Karpas-422 (cell line): ENCODE results near the gene SLC25A3. TPM values are rescaled to one million over a fixed set of nuclear protein-coding genes. Genes with fewer than 3 reads are reported as not detected.
"Not testable (repeated sequence)": the region's sequence is repeated elsewhere in the genome, so short reads cannot be mapped to it uniquely, and the experiment has no call there.

Source experiments
- DNase-seq: peaks from one replicate; pipeline ENCODE4 v3.0.0-alpha.2; 2015
- H2AFZ ChIP-seq: fragments of 200-600 bp; sonication (generic); 2 replicates; pipeline ENCODE4 v1.6.1; 2014; ENCODE audit warnings: antibody characterized with exemption, low read length, mixed read lengths
- H3K27ac ChIP-seq: fragments of 200-600 bp; sonication (generic); 2 replicates; pipeline ENCODE4 v1.5.1; 2014; ENCODE audit warnings: mild to moderate bottlenecking, low read length, moderate library complexity
- H3K27me3 ChIP-seq: fragments of 200-600 bp; sonication (generic); 2 replicates; pipeline ENCODE4 v1.6.1; 2014; ENCODE audit warnings: low read length, mixed read lengths
- H3K36me3 ChIP-seq: fragments of 200-600 bp; sonication (generic); 2 replicates; pipeline ENCODE4 v1.6.1; 2014; ENCODE audit warnings: low read length, mixed read lengths; ENCODE audit not compliant: insufficient read depth
- H3K4me1 ChIP-seq: fragments of 200-600 bp; sonication (generic); 2 replicates; pipeline ENCODE4 v1.6.1; 2014; ENCODE audit warnings: mild to moderate bottlenecking, low read length, mixed read lengths
- H3K4me2 ChIP-seq: fragments of 200-600 bp; sonication (generic); 2 replicates; pipeline ENCODE4 v1.6.1; 2014; ENCODE audit warnings: low read length, low read depth, mild to moderate bottlenecking; ENCODE audit not compliant: poor library complexity, severe bottlenecking
- H3K4me3 ChIP-seq: fragments of 200-600 bp; sonication (generic); 2 replicates; pipeline ENCODE4 v1.5.1; 2014; ENCODE audit warnings: mild to moderate bottlenecking, antibody characterized with exemption, low read length, mixed read lengths
- H3K79me2 ChIP-seq: fragments of 200-600 bp; sonication (generic); 2 replicates; pipeline ENCODE4 v1.6.1; 2014; ENCODE audit warnings: mild to moderate bottlenecking, low read length, mixed read lengths
- H3K9ac ChIP-seq: fragments of 200-600 bp; sonication (generic); 2 replicates; pipeline ENCODE4 v1.6.0; 2014; ENCODE audit warnings: low read length
- H3K9me2 ChIP-seq: fragments of 200-600 bp; sonication (generic), shearing (Covaris generic); replicated peaks from 2 replicates; pipeline ENCODE4 v1.6.0; 2014; ENCODE audit warnings: mild to moderate bottlenecking, low read length, moderate library complexity; ENCODE audit not compliant: insufficient read depth
- H3K9me3 ChIP-seq: fragments of 300-700, 200-600 bp; sonication (generic); 2 replicates; pipeline ENCODE4 v1.6.1; 2014; ENCODE audit warnings: low read length, mixed read lengths
- H4K20me1 ChIP-seq: fragments of 200-600 bp; sonication (generic); 2 replicates; pipeline ENCODE4 v1.6.1; 2014; ENCODE audit warnings: mild to moderate bottlenecking, antibody characterized with exemption, low read length, low read depth; ENCODE audit not compliant: insufficient read depth
- total RNA-seq: library from RNA; depleted of rRNA; stranded (reverse); fragments of >200 nt; shearing (Covaris generic); gene quantifications from 2 replicates; pipeline ENCODE4 v1.2.3, GENCODE V29; 2014; ENCODE audit warnings: low replicate concordance

Gene SLC25A3
- total RNA-seq, 1 experiment from 2014 or later = 582 TPM

GRCh38 chr12:98572010-98572409 is 21.5 kb upstream of the SLC25A3 start:
- no peak overlapping the region for H3K4me3 ChIP-seq
- H3K79me2 ChIP-seq = no peaks in the 10 kb centered on the region
- H3K9me2 ChIP-seq = no peaks in the 10 kb centered on the region
- H3K9ac ChIP-seq = no peak overlapping the region
- H3K27ac ChIP-seq = no peak overlapping the region
- no peaks in the 10 kb centered on the region for H3K9me3 ChIP-seq
- peak; percentile 63 for DNase-seq
- H3K36me3 ChIP-seq = no peaks in the 10 kb centered on the region
- H4K20me1 ChIP-seq = no peaks in the 10 kb centered on the region
- no peaks in the 10 kb centered on the region for H3K27me3 ChIP-seq
- no peak overlapping the region for H2AFZ ChIP-seq
- no peak overlapping the region for H3K4me2 ChIP-seq
- no peaks in the 10 kb centered on the region for H3K4me1 ChIP-seq

DNA sequence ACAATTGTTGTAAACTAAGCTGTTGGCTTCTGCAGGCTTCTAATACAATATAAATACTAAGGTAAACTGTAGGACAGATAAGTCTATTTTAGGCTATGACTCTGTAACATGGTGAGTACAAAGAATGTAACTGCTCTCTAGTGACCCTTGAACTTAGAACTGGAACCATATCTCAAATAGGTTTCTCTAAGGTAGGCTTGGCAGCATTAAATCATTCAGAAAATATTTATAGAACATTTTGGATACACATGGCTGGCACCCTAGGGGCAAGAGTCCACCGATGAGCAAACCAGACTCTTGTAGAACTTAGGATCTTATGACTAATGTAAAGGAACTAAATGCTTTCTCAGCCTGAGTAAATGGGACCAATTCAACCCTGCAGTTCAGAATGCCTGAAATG is 19.4 kb upstream of the SLC25A3 start:
- H3K4me1 ChIP-seq = no peaks in the 10 kb centered on the region
- H4K20me1 ChIP-seq = no peaks in the 10 kb centered on the region
- no peak overlapping the region for H3K27ac ChIP-seq
- no peak overlapping the region for H3K9ac ChIP-seq
- no peaks in the 10 kb centered on the region for H3K79me2 ChIP-seq
- no peak overlapping the region for H3K4me3 ChIP-seq
- no peaks in the 10 kb centered on the region for H3K27me3 ChIP-seq
- H3K9me3 ChIP-seq = no peaks in the 10 kb centered on the region
- H3K4me2 ChIP-seq = no peak overlapping the region
- DNase-seq = no peak
- no peaks in the 10 kb centered on the region for H3K9me2 ChIP-seq
- no peak overlapping the region for H2AFZ ChIP-seq
- no peaks in the 10 kb centered on the region for H3K36me3 ChIP-seq

GRCh38 chr12:98575013-98575412 is 18.5 kb upstream of the SLC25A3 start:
- H3K9ac ChIP-seq = no peak overlapping the region
- H3K79me2 ChIP-seq = no peaks in the 10 kb centered on the region
- H3K9me2 ChIP-seq = no peaks in the 10 kb centered on the region
- H4K20me1 ChIP-seq = no peaks in the 10 kb centered on the region
- H3K27me3 ChIP-seq = no peaks in the 10 kb centered on the region
- no peak overlapping the region for H2AFZ ChIP-seq
- H3K4me2 ChIP-seq = no peak overlapping the region
- no peaks in the 10 kb centered on the region for H3K36me3 ChIP-seq
- no peak overlapping the region for H3K27ac ChIP-seq
- no peak for DNase-seq
- no peaks in the 10 kb centered on the region for H3K9me3 ChIP-seq
- H3K4me1 ChIP-seq = no peaks in the 10 kb centered on the region
- no peak overlapping the region for H3K4me3 ChIP-seq

- not testable (repeated sequence) for DNase-seq, H3K9ac ChIP-seq, H3K4me2 ChIP-seq, H3K9me3 ChIP-seq, H4K20me1 ChIP-seq, H3K79me2 ChIP-seq, H3K27me3 ChIP-seq, H2AFZ ChIP-seq, H3K36me3 ChIP-seq, H3K27ac ChIP-seq, H3K4me1 ChIP-seq, H3K4me3 ChIP-seq, H3K9me2 ChIP-seq
These were observed 16.7 kb upstream of the SLC25A3 start for GRCh38 chr12:98576795-98577194.

DNA sequence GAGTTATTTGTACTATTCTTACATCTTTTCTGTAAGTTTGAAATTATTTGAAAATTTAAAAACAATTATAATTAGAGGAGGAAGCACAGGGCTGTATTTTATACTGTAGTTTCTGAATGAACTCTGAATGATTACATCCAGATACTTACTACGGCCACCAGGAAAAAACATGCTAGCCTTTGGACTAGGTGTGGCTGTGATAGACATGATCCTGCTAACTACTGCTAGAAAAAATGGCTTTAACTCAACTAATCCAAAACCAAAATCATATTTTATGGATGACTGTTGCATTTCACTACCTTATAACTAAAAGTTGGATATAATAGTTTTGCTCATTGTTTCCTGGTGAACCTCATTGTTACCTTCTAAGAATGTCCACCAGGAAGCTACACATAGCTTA is 15.1 kb upstream of the SLC25A3 start:
- no peaks in the 10 kb centered on the region for H3K9me2 ChIP-seq
- no peak overlapping the region for H3K4me3 ChIP-seq
- no peak overlapping the region for H2AFZ ChIP-seq
- no peak overlapping the region for H3K27ac ChIP-seq
- H4K20me1 ChIP-seq = no peaks in the 10 kb centered on the region
- H3K27me3 ChIP-seq = no peaks in the 10 kb centered on the region
- peaks cover 4% of the 10 kb centered on the region for H3K4me1 ChIP-seq
- H3K9ac ChIP-seq = no peak overlapping the region
- H3K9me3 ChIP-seq = no peaks in the 10 kb centered on the region
- H3K36me3 ChIP-seq = no peaks in the 10 kb centered on the region
- no peak overlapping the region for H3K4me2 ChIP-seq
- DNase-seq = no peak
- no peaks in the 10 kb centered on the region for H3K79me2 ChIP-seq

- Histone ChIP-seq H2AFZ (no peak overlapping the region), H3K4me2 (no peak overlapping the region), H3K27me3 (no peaks in the 10 kb centered on the region), H3K4me1 (peaks cover 4% of the 10 kb centered on the region), H3K9ac (no peak overlapping the region), H4K20me1 (no peaks in the 10 kb centered on the region), H3K79me2 (no peaks in the 10 kb centered on the region), H3K36me3 (no peaks in the 10 kb centered on the region), H3K4me3 (no peak overlapping the region), H3K27ac (no peak overlapping the region), H3K9me2 (no peaks in the 10 kb centered on the region), H3K9me3 (no peaks in the 10 kb centered on the region)
- DNase-seq = no peak
These were observed 14.7 kb upstream of the SLC25A3 start for GRCh38 chr12:98578821-98579220.

DNA sequence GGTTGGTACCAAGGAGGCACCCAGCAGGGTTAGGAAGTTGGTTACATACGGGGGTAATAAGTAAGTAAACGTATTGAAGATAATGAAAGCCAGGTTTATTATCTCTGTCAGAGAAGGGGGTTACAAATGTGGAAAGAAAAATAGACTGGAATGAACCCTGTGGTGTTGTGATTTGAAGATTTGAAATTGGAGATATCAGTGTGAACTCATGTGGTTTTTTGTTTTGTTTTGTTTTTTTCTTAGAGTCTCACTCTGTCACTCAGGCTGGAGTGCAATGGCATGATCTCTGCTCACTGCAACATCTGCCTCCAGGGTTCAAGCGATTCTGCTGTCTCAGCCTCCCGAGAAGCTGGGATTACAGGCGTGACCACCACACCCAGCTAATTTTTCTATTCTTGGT is 14.1 kb upstream of the SLC25A3 start:
- H4K20me1 ChIP-seq = no peaks in the 10 kb centered on the region
- H3K9ac ChIP-seq = no peak overlapping the region
- H3K4me2 ChIP-seq = no peak overlapping the region
- H3K9me2 ChIP-seq = no peaks in the 10 kb centered on the region
- no peak for DNase-seq
- H3K27ac ChIP-seq = no peak overlapping the region
- H3K4me1 ChIP-seq = peaks cover 4% of the 10 kb centered on the region
- no peak overlapping the region for H2AFZ ChIP-seq
- no peak overlapping the region for H3K4me3 ChIP-seq
- H3K9me3 ChIP-seq = no peaks in the 10 kb centered on the region
- H3K79me2 ChIP-seq = no peaks in the 10 kb centered on the region
- no peaks in the 10 kb centered on the region for H3K27me3 ChIP-seq
- H3K36me3 ChIP-seq = no peaks in the 10 kb centered on the region

GRCh38 chr12:98579835-98580234 is 13.7 kb upstream of the SLC25A3 start:
- Histone ChIP-seq H3K4me2 (no peak overlapping the region), H3K36me3 (no peaks in the 10 kb centered on the region), H3K27ac (no peak overlapping the region), H3K4me1 (peaks cover 4% of the 10 kb centered on the region), H2AFZ (no peak overlapping the region), H4K20me1 (no peaks in the 10 kb centered on the region), H3K79me2 (no peaks in the 10 kb centered on the region), H3K27me3 (no peaks in the 10 kb centered on the region), H3K4me3 (no peak overlapping the region), H3K9me2 (no peaks in the 10 kb centered on the region), H3K9ac (no peak overlapping the region), H3K9me3 (no peaks in the 10 kb centered on the region)
- no peak for DNase-seq

- Histone ChIP-seq H3K4me3 (no peak overlapping the region), H3K9me3 (no peaks in the 10 kb centered on the region), H3K9ac (no peak overlapping the region), H3K27me3 (no peaks in the 10 kb centered on the region), H3K36me3 (no peaks in the 10 kb centered on the region), H3K9me2 (no peaks in the 10 kb centered on the region), H2AFZ (no peak overlapping the region), H4K20me1 (no peaks in the 10 kb centered on the region), H3K79me2 (no peaks in the 10 kb centered on the region), H3K27ac (no peak overlapping the region), H3K4me1 (peaks cover 4% of the 10 kb centered on the region), H3K4me2 (no peak overlapping the region)
- no peak for DNase-seq
These were observed 12.8 kb upstream of the SLC25A3 start for GRCh38 chr12:98580695-98581094.
